SJSA1 (cell line): Measurements from ENCODE around the gene RNF4. TPM values are rescaled to one million over a fixed set of nuclear protein-coding genes. Genes with fewer than 3 reads are reported as not detected.
"Not testable (repeated sequence)": the region's sequence is repeated elsewhere in the genome, so short reads cannot be mapped to it uniquely, and the experiment has no call there.

Source experiments
- DNase-seq, 2 experiments: peaks; one replicate each; pipeline ENCODE4 v3.0.0-alpha.2; 2015 to 2020; ENCODE audit warnings: low spot score in 2 of 2, low read depth in 1 of 2
- H3K27ac ChIP-seq: fragments of 250-450 bp; sonication (Bioruptor Pico); 2 replicates; pipeline ENCODE4 v1.5.1; 2020; ENCODE audit warnings: mild to moderate bottlenecking, moderate library complexity
- H3K27me3 ChIP-seq: fragments of 250-450 bp; sonication (Bioruptor Pico); replicated peaks from 2 replicates; pipeline ENCODE4 v1.5.1; 2020; ENCODE audit warnings: mild to moderate bottlenecking, moderate library complexity
- H3K36me3 ChIP-seq: fragments of 250-450 bp; sonication (Bioruptor Pico); 2 replicates; pipeline ENCODE4 v1.5.1; 2020; ENCODE audit warnings: mild to moderate bottlenecking
- H3K4me1 ChIP-seq: fragments of 250-450 bp; sonication (Bioruptor Pico); replicated peaks from 2 replicates; pipeline ENCODE4 v1.6.1; 2021; ENCODE audit warnings: mild to moderate bottlenecking
- H3K4me3 ChIP-seq: fragments of 250-450 bp; sonication (Bioruptor Pico); 2 replicates; pipeline ENCODE4 v1.5.1; 2020; ENCODE audit warnings: mild to moderate bottlenecking
- H3K9me3 ChIP-seq: fragments of 250-450 bp; sonication (Bioruptor Pico); replicated peaks from 2 replicates; pipeline ENCODE4 v1.5.1; 2020; ENCODE audit warnings: mild to moderate bottlenecking
- total RNA-seq: library from RNA; depleted of rRNA; stranded (reverse); fragments of >200 nt; shearing (Covaris generic); gene quantifications from 2 replicates; pipeline ENCODE4 v1.2.3, GENCODE V29; 2014

RNF4 gene
- total RNA-seq, 1 experiment from 2014 or later, result 34.1 TPM

DNA sequence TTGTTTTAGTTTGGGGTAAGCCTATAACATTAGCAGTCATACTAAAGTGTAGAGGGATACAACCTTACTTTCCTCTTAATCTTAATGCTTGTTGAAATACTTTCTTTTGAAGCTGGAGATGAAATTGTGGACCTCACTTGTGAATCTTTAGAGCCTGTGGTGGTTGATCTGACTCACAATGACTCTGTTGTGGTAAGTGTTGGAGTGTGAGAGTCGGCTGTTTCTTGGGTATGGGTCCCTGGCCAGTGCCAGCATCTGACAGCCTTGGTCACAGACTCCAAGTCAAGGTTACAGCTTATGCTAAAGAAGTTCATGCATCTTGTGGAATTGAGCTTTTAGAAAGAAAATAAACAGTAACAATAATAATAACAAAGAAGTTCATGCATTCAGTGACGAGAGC lies 31.6 kb downstream of the RNF4 start:
- no peak for DNase-seq
- no peak overlapping the region for H3K27ac ChIP-seq
- H3K27me3 ChIP-seq, result no peaks in the 10 kb centered on the region
- H3K4me3 ChIP-seq, result no peak overlapping the region
- H3K4me1 ChIP-seq, result no peaks in the 10 kb centered on the region
- peaks cover 31% of the 10 kb centered on the region for H3K36me3 ChIP-seq
- no peaks in the 10 kb centered on the region for H3K9me3 ChIP-seq

DNA sequence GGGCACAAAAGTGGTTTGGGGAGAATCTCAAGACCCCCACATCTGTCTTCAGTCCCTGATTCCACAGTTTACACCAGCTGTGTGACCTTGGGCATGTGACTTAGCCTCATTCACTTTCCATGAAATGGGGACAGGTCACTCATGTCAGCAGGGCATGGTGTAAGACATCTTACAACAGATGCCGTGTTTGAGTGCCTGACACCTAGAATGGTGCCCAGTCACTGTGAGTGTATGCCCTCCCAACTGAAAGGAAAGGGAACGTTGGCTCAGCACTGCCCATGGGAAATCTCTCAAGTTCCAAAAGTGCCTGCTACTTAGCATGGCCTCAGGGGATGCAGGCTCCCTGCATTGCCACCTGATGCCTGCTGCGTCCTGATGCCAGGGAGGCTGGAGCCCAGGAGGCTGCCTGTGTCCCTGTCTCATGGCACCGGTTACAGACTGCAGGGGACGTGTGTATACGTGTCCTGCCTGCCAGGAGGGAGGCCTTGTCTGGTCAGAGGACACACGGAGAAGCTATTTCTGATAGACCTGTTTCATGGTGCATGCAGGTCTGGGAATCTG lies 32.2 kb downstream of the RNF4 start:
- no peaks in the 10 kb centered on the region for H3K27me3 ChIP-seq
- no peak for DNase-seq
- H3K9me3 ChIP-seq, result no peaks in the 10 kb centered on the region
- H3K36me3 ChIP-seq, result peaks cover 31% of the 10 kb centered on the region
- no peak overlapping the region for H3K4me3 ChIP-seq
- no peaks in the 10 kb centered on the region for H3K4me1 ChIP-seq
- no peak overlapping the region for H3K27ac ChIP-seq

DNA sequence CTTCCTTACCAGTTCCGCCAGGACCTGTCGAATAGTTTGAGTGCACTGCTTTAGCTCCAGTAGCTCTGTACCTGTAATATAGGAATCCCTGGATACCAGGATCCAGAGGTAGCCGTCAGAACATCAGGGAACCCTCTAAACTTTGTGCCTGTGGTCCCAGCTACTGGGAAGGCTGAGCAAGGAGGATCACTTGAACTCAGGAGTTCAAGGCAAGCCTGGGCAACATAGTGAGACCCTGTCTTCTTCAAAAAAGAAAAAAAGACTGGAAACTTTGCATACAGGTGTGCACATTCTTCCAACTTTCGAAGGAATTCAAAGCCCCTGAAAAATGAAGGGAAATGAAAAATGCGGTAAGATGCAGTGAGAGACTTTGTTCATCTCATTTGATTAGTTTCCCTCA lies 34.9 kb downstream of the RNF4 start:
- Histone ChIP-seq H3K27ac (no peak overlapping the region), H3K4me1 (no peaks in the 10 kb centered on the region), H3K27me3 (no peaks in the 10 kb centered on the region), H3K4me3 (no peak overlapping the region), H3K9me3 (no peaks in the 10 kb centered on the region), H3K36me3 (peaks cover 23% of the 10 kb centered on the region)
- no peak for DNase-seq

DNA sequence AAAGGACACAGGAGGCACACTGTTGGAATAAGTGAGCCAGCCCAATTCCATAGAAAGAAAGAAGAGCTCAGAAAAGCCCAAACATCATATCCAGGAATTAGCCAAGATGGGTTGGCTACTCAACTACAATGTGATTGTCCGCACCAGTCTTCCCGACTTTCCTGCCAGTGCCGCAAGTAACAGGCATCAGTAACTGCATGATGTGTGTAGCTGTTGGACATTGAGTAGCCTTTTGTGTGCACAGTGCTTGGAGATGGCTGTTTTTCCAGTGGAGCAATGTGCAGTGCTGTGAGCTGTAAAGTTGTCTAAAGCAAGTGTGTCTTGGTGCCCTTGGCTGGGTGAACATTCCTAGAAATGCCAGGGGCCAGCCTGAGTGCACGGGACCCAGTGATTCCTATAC lies 38.4 kb downstream of the RNF4 start:
- Histone ChIP-seq H3K4me3 (no peak overlapping the region), H3K27me3 (no peaks in the 10 kb centered on the region), H3K27ac (no peak overlapping the region), H3K4me1 (no peaks in the 10 kb centered on the region), H3K36me3 (peaks cover 10% of the 10 kb centered on the region; the same call in 1 of the 2 replicates), H3K9me3 (no peaks in the 10 kb centered on the region)
- no peak for DNase-seq

GRCh38 chr4:2507855-2508254 lies 38.9 kb downstream of the RNF4 start:
- Histone ChIP-seq H3K27me3 (no peaks in the 10 kb centered on the region), H3K36me3 (peaks cover 14% of the 10 kb centered on the region), H3K27ac (no peak overlapping the region), H3K9me3 (no peaks in the 10 kb centered on the region), H3K4me3 (no peak overlapping the region), H3K4me1 (no peaks in the 10 kb centered on the region)
- DNase-seq, result no peak

- no peaks in the 10 kb centered on the region for H3K9me3 ChIP-seq
- H3K4me3 ChIP-seq, result no peak overlapping the region
- peaks cover 16% of the 10 kb centered on the region for H3K36me3 ChIP-seq
- no peak for DNase-seq
- no peaks in the 10 kb centered on the region for H3K27me3 ChIP-seq
- H3K27ac ChIP-seq, result no peak overlapping the region
- no peaks in the 10 kb centered on the region for H3K4me1 ChIP-seq
Measured at GRCh38 chr4:2510351-2511259, 41.7 kb downstream of the RNF4 start.

DNA sequence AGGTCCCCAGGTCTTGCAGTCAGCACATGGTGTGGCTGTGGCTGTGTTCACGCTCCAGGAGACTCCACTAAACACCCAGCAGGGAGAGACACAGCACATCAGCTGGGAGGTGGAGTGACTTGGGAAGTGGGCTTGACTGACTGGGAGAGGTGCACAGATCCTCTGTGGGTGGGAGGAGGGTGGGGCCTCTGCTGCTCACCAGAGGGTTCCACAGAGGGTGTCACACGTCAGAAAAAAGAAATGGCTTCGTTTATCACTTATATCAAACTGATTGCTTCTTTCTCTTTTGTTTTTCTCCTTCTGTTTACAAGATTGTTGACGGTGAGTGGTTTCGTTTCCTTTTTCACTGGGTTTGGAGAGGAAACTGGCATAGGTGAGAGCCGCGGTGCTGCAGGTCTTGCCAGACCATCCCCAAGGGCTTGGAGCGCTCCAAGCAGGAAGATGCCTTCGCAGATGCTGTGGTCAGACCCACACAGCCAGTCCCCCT lies 42.8 kb downstream of the RNF4 start:
- H3K27me3 ChIP-seq, result no peaks in the 10 kb centered on the region
- DNase-seq, result no peak

GRCh38 chr4:2512396-2513135 lies 43.7 kb downstream of the RNF4 start:
- Histone ChIP-seq H3K27me3 (no peaks in the 10 kb centered on the region), H3K9me3 (no peaks in the 10 kb centered on the region), H3K36me3 (peaks cover 19% of the 10 kb centered on the region), H3K4me3 (no peak overlapping the region), H3K4me1 (no peaks in the 10 kb centered on the region), H3K27ac (no peak overlapping the region)
- no peak for DNase-seq

More for the DNA sequence above, 42.8 kb downstream of the RNF4 start:
- H3K27ac ChIP-seq, result no peak overlapping the region
- H3K4me3 ChIP-seq, result no peak overlapping the region
- H3K36me3 ChIP-seq, result peaks cover 19% of the 10 kb centered on the region
- H3K9me3 ChIP-seq, result no peaks in the 10 kb centered on the region
- H3K4me1 ChIP-seq, result no peaks in the 10 kb centered on the region

DNA sequence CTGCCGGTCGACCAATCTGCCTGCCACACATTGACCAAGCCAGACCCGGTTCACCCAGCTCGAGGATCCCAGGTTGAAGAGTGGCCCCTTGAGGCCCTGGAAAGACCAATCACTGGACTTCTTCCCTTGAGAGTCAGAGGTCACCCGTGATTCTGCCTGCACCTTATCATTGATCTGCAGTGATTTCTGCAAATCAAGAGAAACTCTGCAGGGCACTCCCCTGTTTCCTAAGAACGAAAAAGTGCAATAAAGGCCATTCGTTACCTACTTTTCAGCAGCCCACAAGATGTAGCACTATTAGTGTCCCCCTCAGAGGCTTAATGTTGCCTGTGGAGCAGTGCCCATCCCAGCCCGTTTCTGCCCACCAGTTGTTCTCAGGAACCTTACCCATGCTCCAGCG lies 45.3 kb downstream of the RNF4 start:
- DNase-seq, H3K4me3 ChIP-seq, H3K27ac ChIP-seq, H3K9me3 ChIP-seq, H3K4me1 ChIP-seq, H3K27me3 ChIP-seq: not testable (repeated sequence)
- peaks cover 17% of the 10 kb centered on the region for H3K36me3 ChIP-seq

DNA sequence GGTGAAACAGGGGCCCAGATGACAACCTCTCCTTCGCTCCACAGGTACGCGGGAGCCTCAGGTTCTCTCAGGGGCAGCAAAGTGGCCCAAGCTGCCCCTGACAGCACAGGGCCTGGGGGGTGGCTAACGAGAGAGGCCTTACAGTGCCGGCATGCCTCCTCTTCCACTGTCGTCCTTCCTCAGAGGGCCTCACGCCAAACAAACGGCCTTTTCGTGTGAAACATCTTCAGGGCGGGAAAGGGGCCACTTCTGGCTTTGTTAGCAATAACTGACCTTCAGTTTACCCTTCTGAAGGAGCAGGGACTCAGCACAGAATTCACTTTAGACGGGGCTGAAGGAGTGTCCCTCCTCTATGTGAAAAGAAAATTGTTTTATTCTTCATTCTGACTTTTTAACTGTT lies 46.0 kb downstream of the RNF4 start:
- peaks cover 13% of the 10 kb centered on the region for H3K36me3 ChIP-seq
- H3K9me3 ChIP-seq, result not testable (repeated sequence)

GRCh38 chr4:2515830-2516550 lies 47.1 kb downstream of the RNF4 start:
- no peaks in the 10 kb centered on the region for H3K4me1 ChIP-seq

More for the DNA sequence above, 46.0 kb downstream of the RNF4 start:
- DNase-seq, H3K4me3 ChIP-seq, H3K27ac ChIP-seq, H3K4me1 ChIP-seq, H3K27me3 ChIP-seq: not testable (repeated sequence)

DNA sequence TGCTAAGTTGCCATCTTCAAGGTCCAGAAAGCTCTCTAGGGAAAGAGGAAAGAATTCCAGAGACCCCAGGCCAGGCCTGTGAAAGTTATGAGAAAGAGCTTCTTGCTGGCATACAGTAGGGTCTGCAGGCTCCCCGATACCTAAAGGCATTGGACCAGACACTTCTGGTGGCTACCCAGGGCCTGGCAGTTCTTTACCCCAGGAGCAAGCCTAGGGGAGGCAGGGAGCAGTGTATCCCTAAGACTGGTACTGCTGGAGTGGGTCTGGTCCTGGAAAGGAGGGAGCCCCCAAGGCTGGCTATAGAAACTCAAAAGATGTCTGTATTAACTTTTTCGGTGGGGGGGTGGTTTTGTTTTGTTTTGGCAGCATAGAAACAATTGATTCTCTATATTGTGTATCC lies 47.7 kb downstream of the RNF4 start:
- Histone ChIP-seq H3K27ac (no peak overlapping the region), H3K4me3 (no peak overlapping the region), H3K27me3 (no peaks in the 10 kb centered on the region), H3K36me3 (peaks cover 13% of the 10 kb centered on the region), H3K4me1 (no peaks in the 10 kb centered on the region), H3K9me3 (no peaks in the 10 kb centered on the region)
- no peak for DNase-seq

More at GRCh38 chr4:2515830-2516550, 47.1 kb downstream of the RNF4 start:
- no peak overlapping the region for H3K27ac ChIP-seq
- no peak overlapping the region for H3K4me3 ChIP-seq
- H3K9me3 ChIP-seq, result no peaks in the 10 kb centered on the region
- peaks cover 13% of the 10 kb centered on the region for H3K36me3 ChIP-seq
- no peak for DNase-seq
- H3K27me3 ChIP-seq, result no peaks in the 10 kb centered on the region

DNA sequence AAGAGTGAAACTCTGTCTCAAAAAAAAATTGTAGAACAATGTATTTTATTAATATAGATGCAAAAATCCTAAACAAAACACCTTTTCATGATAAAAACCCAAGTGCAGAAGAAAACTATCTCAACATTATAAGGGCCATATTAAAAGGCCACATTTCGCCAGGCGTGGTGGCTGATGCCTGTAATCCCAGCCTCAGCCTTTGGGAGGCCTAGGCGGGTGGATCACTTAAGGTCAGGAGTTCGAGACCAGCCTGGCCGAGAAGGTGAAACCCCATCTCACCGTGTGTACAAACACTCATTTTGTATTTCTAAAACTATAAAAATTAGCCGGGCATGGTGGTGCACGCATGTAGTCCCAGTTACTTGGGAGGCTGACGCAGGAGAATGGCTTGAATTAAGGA lies 57.7 kb downstream of the RNF4 start:
- Histone ChIP-seq H3K9me3 (no peaks in the 10 kb centered on the region), H3K36me3 (no peaks in the 10 kb centered on the region), H3K27ac (no peak overlapping the region), H3K4me3 (no peak overlapping the region), H3K27me3 (no peaks in the 10 kb centered on the region), H3K4me1 (no peaks in the 10 kb centered on the region)
- DNase-seq, result no peak
